Skeletal muscle satellite cell (primary cell): Measurements from ENCODE around the gene ARRB1.

Experiments used
- H3K27me3 ChIP-seq: 2 replicates; pipeline ENCODE4 v1.7.0; 2013; ENCODE audit warnings: low read length; ENCODE audit not compliant: control insufficient read depth, insufficient read depth
- H3K36me3 ChIP-seq: 2 replicates; pipeline ENCODE4 v1.7.0; 2013; ENCODE audit warnings: mild to moderate bottlenecking, control low read depth, low read length; ENCODE audit not compliant: insufficient read depth
- H3K4me1 ChIP-seq: 2 replicates; pipeline ENCODE4 v1.7.0; 2013; ENCODE audit warnings: low read length; ENCODE audit not compliant: control insufficient read depth, insufficient read depth
- H3K4me2 ChIP-seq: 2 replicates; pipeline ENCODE4 v1.7.0; 2013; ENCODE audit warnings: mild to moderate bottlenecking, low read length
- H3K4me3 ChIP-seq: 2 replicates; pipeline ENCODE4 v1.7.0; 2013; ENCODE audit warnings: low read length
- H3K9ac ChIP-seq: 2 replicates; pipeline ENCODE4 v1.7.0; 2013; ENCODE audit warnings: mild to moderate bottlenecking, low read depth, low read length, moderate library complexity
- H3K9me3 ChIP-seq: replicated peaks from 2 replicates; pipeline ENCODE4 v1.7.0; 2013; ENCODE audit warnings: mild to moderate bottlenecking, control low read depth, low read length

Gene ARRB1

DNA sequence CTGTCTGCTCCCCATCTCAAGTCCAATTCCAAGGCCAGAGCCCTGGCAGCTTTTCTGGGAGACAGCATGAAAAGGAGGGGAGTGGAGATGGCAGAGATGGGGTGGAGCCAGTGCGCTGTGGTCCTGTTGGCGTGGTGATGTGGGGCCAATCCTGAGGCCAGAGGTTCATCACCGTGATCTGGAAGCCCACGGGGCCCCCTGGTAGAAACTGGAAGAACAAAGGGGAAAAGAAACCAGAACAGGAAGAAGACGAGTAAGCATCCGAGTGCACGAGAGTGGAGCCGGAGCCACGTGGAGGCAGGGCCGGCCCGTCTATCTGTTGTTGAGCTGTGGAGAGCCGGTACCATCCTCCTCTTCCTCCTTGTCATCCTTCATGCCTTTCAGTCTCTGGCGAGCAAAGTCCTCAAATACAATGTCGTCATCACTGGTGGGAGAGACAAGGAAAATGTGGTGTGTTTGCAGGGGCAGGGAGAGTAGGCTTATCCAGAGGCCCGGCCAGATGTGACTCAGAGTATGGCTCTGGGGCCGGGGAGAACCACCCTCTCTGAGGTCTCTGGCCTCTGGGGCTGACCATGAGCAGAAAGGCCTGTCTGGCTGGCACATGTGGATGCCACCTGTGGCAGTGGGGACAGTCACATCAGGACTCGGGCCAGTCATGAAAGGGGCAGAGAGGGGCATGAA, 85.5 kb downstream of the ARRB1 start:
- Histone ChIP-seq H3K4me1 (no peaks in the 10 kb centered on the region), H3K4me2 (no peak overlapping the region), H3K4me3 (no peak overlapping the region), H3K36me3 (no peaks in the 10 kb centered on the region), H3K27me3 (peaks cover 19% of the 10 kb centered on the region), H3K9me3 (no peaks in the 10 kb centered on the region), H3K9ac (no peak overlapping the region)

DNA sequence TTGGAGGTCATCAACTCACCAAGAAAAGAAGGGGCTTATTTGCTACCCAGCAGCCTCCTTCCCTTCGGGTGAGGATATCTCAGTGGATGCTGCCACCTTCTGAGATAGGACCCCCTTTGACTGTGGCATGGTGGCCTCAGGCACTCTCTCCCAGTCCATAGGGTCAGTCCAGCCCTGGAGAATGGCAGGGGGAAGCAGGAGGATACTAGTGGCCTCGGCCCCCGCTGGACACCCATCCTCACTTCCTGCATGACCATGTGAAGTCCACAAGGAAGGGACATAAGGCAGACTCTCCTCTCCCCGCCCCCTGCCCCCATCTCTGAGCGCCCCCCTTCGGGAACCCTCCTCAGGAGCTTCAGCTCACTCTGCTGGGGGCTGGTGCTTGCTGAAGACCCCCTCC, 86.5 kb downstream of the ARRB1 start:
- Histone ChIP-seq H3K4me3 (no peak overlapping the region), H3K9ac (no peak overlapping the region)

DNA sequence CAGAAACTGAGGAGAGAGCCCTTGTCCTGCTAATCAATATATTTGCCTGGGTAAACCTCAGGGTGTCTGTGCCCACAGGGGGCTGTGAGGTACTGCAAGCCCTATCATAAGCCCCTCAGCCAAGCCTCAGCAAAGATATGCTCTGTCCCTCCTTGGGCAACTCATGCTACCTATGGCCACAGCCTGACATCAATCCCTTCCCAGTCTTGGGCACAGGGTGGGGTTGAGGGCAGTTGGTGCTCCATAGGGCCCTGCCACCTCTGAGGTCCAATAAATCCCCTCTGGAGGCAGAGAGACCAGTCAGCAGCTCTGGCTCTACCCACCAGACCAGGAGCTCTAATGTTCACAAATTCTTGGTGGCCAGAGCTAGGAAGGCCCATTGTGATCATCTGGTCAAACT, 87.1 kb downstream of the ARRB1 start:
- Histone ChIP-seq H3K27me3 (peaks cover 34% of the 10 kb centered on the region), H3K9me3 (no peaks in the 10 kb centered on the region), H3K4me1 (no peaks in the 10 kb centered on the region), H3K4me3 (no peak overlapping the region), H3K36me3 (no peaks in the 10 kb centered on the region), H3K4me2 (no peak overlapping the region), H3K9ac (no peak overlapping the region)

More for the DNA sequence above, 86.5 kb downstream of the ARRB1 start:
- no peaks in the 10 kb centered on the region for H3K4me1 ChIP-seq
- H3K36me3 ChIP-seq = no peaks in the 10 kb centered on the region
- no peaks in the 10 kb centered on the region for H3K9me3 ChIP-seq
- no peak overlapping the region for H3K4me2 ChIP-seq
- peaks cover 29% of the 10 kb centered on the region for H3K27me3 ChIP-seq

DNA sequence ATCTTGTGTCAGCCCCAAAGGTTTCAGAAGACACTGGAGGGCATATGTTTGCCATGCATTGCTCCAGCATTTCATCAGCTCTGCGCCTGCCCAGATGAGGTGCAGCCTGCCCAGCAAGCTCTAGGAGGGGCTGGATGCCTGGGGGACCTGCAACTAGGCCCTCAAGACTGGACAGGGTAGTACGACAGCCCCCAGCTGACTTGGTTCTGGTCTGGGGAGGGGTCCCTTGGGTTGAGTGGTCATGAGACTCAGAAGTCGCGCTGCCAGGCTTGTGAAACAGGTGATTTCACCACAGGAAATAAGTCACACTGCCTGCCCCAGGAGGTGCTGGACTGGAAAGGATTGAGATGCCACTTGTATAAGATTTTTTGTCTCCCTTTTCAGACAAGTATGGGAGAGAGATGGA, 87.5 kb downstream of the ARRB1 start:
- Histone ChIP-seq H3K4me2 (no peak overlapping the region), H3K4me1 (no peaks in the 10 kb centered on the region), H3K36me3 (no peaks in the 10 kb centered on the region), H3K9me3 (no peaks in the 10 kb centered on the region), H3K4me3 (no peak overlapping the region), H3K9ac (no peak overlapping the region), H3K27me3 (peaks cover 34% of the 10 kb centered on the region)

DNA sequence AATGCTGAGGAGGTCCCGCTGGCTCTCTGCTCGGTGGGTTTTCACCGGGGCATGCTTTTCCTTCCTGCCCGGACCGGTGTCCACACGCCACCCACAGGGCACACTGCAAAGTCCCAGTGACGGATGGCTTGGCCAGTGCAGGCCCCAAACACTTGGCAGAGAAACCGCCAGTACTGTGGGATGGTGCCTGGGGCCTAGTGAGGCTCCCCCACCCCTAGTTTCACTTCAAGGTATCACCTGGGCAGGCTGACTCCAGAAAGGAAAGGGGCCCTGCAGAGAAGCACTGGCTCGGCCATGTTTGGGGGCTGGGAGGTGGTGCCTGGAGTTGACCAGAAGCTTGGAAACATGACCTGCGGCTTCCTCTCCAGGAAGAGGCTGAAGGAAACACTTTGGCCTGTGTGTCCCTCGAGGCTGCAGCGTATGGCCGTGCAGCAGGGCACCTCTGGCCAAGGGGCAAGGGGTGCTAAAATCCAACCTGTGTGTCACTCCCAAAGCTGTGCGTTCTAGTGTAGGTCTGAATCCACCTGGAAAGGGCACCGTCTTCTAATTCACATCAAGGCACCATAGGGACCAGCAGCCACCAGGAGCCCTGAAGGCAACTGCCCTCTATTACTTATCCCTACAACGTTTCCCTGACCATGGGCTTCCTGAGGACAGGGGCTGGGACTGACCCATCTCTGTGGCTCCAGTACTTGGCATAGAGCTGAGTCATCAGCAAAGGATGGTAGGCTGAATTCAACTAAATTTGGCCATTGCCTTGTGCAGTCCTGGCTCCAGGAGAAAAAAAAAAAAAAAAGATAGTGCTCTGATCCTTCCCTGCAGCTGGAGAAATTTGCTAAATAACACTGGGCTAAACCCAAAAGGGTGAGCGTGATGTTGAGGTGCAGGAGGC, 88.3 kb downstream of the ARRB1 start:
- H3K9me3 ChIP-seq = no peaks in the 10 kb centered on the region
- H3K4me2 ChIP-seq = no peak overlapping the region
- H3K4me1 ChIP-seq = no peaks in the 10 kb centered on the region
- H3K4me3 ChIP-seq = no peak overlapping the region
- no peaks in the 10 kb centered on the region for H3K36me3 ChIP-seq
- peaks cover 34% of the 10 kb centered on the region for H3K27me3 ChIP-seq
- no peak overlapping the region for H3K9ac ChIP-seq

DNA sequence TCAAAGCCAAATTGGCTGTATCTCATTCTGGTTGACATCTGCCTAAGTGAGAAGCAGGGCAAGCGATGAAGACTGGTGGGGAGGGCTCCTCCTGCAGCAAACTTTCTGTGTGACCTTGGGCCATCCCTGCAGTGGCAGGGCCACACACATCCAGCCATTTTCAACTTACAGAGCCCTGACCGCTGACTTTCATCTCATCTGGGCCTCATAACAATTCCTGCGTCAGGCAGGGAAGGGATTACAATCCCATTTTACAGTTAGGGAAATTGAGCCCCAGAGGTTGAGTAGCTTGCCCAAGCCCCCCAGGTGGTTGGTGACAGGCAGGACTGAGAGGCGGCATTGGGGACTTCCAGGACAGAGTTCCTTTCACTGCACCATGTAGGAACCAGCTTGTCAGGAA, 89.0 kb downstream of the ARRB1 start:
- H3K9me3 ChIP-seq = no peaks in the 10 kb centered on the region
- no peak overlapping the region for H3K4me3 ChIP-seq
- peaks cover 40% of the 10 kb centered on the region for H3K27me3 ChIP-seq
- H3K9ac ChIP-seq = no peak overlapping the region
- no peaks in the 10 kb centered on the region for H3K4me1 ChIP-seq
- H3K4me2 ChIP-seq = no peak overlapping the region
- no peaks in the 10 kb centered on the region for H3K36me3 ChIP-seq

DNA sequence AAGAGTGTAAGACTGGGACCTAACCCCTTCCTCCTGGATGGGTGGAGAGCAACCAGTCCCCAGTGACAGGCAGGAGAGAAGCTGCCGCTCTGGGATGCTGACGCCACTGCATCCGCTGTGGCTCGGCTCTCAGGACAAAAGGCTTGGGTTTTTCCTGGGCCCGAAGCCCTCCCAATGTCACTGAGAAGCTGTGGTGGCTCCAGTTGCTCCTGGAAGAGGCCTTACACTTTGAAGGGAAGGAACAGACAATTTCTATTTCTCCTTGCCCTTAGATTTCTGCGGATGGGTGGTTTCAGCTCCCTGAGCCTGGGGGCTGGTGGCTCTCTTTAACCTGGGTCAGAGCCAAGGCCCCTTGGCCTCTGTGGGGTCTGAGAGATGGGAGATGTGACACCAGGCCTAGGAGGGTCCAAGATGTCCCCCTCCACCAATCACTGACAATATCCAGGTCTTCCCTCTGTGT, 89.5 kb downstream of the ARRB1 start:
- Histone ChIP-seq H3K36me3 (no peaks in the 10 kb centered on the region), H3K9me3 (no peaks in the 10 kb centered on the region), H3K27me3 (peaks cover 46% of the 10 kb centered on the region), H3K9ac (no peak overlapping the region), H3K4me2 (no peak overlapping the region), H3K4me1 (no peaks in the 10 kb centered on the region), H3K4me3 (no peak overlapping the region)

DNA sequence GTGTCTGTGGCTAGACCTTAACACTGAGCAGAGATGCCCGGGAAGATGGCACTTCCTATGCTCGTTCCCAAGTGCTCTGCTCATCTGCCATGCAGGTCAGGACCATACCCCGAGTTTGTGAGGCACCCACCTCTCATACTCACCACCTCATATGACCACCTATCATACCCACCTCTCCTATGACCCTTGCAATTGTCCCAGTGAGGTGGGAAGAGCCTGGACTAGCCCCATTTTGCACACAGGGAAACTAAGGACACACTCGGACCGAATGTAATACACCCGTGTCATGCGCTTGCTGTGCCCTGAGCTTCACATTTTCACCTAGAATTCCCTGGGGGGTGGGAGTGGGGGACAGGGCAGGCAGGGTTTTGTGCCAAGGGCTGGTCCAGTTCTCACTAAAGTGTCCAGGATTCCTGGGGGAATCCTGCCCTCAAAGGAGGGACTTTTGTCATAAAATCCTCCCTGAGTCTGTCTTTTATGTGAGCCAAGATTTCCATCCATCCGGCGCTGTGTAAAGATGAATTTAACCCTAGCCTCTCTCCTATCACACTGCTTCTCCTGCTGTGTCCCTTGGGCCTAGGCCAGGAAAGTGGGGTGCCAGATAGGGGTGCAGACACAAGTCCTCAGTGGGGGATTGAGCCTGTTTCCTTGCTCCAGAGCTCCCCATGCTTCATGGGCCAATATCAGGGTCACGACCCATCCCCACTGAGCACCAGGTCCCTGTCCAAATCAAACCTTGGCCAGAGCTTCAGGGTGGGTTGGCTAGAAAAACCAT, 90.9 kb downstream of the ARRB1 start:
- H3K9ac ChIP-seq = no peak overlapping the region
- peaks cover 55% of the 10 kb centered on the region for H3K27me3 ChIP-seq
- H3K4me1 ChIP-seq = no peaks in the 10 kb centered on the region
- H3K9me3 ChIP-seq = no peaks in the 10 kb centered on the region
- no peak overlapping the region for H3K4me3 ChIP-seq
- H3K4me2 ChIP-seq = no peak overlapping the region
- no peaks in the 10 kb centered on the region for H3K36me3 ChIP-seq

DNA sequence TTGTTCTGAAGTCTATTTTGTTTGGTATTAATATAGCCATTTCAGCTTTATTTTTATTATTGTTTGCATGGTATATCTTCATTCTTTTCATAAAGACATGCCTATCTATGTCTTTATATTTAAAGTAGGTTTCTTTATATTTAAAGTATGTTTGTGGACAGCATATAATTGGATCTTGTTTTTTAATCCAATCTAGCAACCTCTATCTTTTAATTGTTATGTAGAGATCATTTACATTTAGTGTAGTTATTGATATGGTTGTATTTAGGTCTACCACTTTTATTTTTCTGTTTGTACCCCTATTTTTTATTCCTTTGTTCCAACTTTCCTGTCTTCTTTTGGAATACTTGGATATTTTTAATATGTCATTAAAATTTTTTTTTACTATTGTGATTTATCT, 97.1 kb downstream of the ARRB1 start:
- peaks cover 29% of the 10 kb centered on the region for H3K27me3 ChIP-seq

DNA sequence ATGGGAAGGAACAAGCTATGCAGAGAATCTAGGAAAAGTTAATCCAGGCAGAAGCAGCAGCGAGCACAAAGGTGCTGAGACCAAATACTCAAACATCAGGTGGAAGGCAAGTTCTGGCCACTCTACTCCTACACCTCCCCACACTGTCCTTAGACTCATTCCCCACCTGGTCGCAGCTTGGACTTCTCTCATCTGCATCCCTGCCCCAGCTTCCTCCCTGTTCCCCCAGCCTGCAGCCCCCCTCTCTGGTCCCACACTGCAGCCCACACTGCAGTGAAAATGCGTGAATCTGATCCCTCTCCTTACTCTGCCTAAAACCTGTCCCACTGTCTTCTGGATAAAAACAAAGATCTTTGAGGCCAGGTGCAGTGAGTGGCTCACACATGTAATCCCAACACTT, 101.8 kb downstream of the ARRB1 start:
- Histone ChIP-seq H3K4me3 (no peak overlapping the region), H3K27me3 (peaks cover 29% of the 10 kb centered on the region), H3K4me1 (no peaks in the 10 kb centered on the region), H3K9ac (no peak overlapping the region), H3K36me3 (no peaks in the 10 kb centered on the region), H3K9me3 (no peaks in the 10 kb centered on the region), H3K4me2 (no peak overlapping the region)

More for the DNA sequence above, 97.1 kb downstream of the ARRB1 start:
- no peaks in the 10 kb centered on the region for H3K4me1 ChIP-seq
- H3K9ac ChIP-seq = no peak overlapping the region
- H3K36me3 ChIP-seq = no peaks in the 10 kb centered on the region
- no peak overlapping the region for H3K4me2 ChIP-seq
- H3K4me3 ChIP-seq = no peak overlapping the region
- no peaks in the 10 kb centered on the region for H3K9me3 ChIP-seq

DNA sequence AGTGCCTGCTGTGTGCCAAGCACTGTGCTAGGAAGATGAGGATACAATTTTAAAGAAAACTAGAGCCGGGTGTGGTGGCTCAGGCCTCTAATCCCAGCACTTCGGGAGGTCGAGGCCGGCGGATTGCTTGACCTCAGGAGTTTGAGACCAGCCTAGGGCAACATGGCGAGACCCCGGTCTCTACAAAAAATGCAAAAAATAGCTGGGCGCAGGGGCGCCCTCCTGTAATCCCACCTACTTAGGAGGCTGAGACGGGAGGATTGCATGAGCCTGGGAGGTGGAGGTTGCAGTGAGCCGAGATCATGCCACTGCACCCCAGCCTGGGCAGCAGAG, 102.6 kb downstream of the ARRB1 start:
- no peak overlapping the region for H3K4me2 ChIP-seq
- H3K4me1 ChIP-seq = no peaks in the 10 kb centered on the region
- no peaks in the 10 kb centered on the region for H3K36me3 ChIP-seq
- no peaks in the 10 kb centered on the region for H3K9me3 ChIP-seq
- H3K27me3 ChIP-seq = peaks cover 35% of the 10 kb centered on the region
- no peak overlapping the region for H3K9ac ChIP-seq
- no peak overlapping the region for H3K4me3 ChIP-seq
